Ishikawa (cell line): ENCODE measurements around the gene LARGE2.

Experiments used
- CEBPB ChIP-seq: IDR thresholded peaks from 2 replicates; pipeline ENCODE4 v1.6.1; 2012
- CREB1 ChIP-seq: IDR thresholded peaks from 2 replicates; pipeline ENCODE4 v1.6.1; 2012; ENCODE audit warnings: low read depth
- EGR1 ChIP-seq: IDR thresholded peaks from 2 replicates; pipeline ENCODE4 v1.6.1; 2012
- EP300 ChIP-seq: IDR thresholded peaks from 2 replicates; pipeline ENCODE4 v1.6.1; 2012; ENCODE audit warnings: borderline replicate concordance
- FOXM1 ChIP-seq: IDR thresholded peaks from 2 replicates; pipeline ENCODE4 v1.6.1; 2012; ENCODE audit warnings: low read depth, borderline replicate concordance
- MAX ChIP-seq: IDR thresholded peaks from 2 replicates; pipeline ENCODE4 v1.6.1; 2012
- NFIC ChIP-seq: IDR thresholded peaks from 2 replicates; pipeline ENCODE4 v1.6.1; 2012
- RAD21 ChIP-seq: IDR thresholded peaks from 2 replicates; pipeline ENCODE4 v1.6.1; 2012; ENCODE audit warnings: low read depth
- REST ChIP-seq: IDR thresholded peaks from 2 replicates; pipeline ENCODE4 v1.6.1; 2012; ENCODE audit warnings: low read depth, mild to moderate bottlenecking
- TAF1 ChIP-seq: IDR thresholded peaks from 2 replicates; pipeline ENCODE4 v1.6.1; 2012; ENCODE audit warnings: low read depth, mild to moderate bottlenecking
- TCF12 ChIP-seq: IDR thresholded peaks from 2 replicates; pipeline ENCODE4 v1.6.1; 2012; ENCODE audit warnings: low read depth
- TEAD4 ChIP-seq: IDR thresholded peaks from 2 replicates; pipeline ENCODE4 v1.6.1; 2012
- USF1 ChIP-seq: IDR thresholded peaks from 2 replicates; pipeline ENCODE4 v1.6.1; 2012
- YY1 ChIP-seq: IDR thresholded peaks from 2 replicates; pipeline ENCODE4 v1.6.1; 2012; ENCODE audit warnings: low read depth
- ZBTB7A ChIP-seq: IDR thresholded peaks from 2 replicates; pipeline ENCODE4 v1.6.1; 2012; ENCODE audit warnings: low read depth

The LARGE2 gene

GRCh38 chr11:45924036-45924915 is 1.8 kb downstream of the LARGE2 start:
- TF ChIP-seq REST (no peak), RAD21 (no peak), TEAD4 (no peak), ZBTB7A (no peak), YY1 (no peak), CREB1 (no peak), FOXM1 (no peak), MAX (no peak), USF1 (no peak), TAF1 (no peak), EP300 (no peak), TCF12 (no peak), NFIC (no peak), EGR1 (no peak), CEBPB (no peak)

GRCh38 chr11:45924927-45925326 is 2.5 kb downstream of the LARGE2 start:
- TF ChIP-seq ZBTB7A (no peak), USF1 (no peak), YY1 (no peak), NFIC (no peak), REST (peak; percentile 50; the same call in 1 of the 2 replicates), TAF1 (no peak), MAX (no peak), FOXM1 (no peak)

- TF ChIP-seq USF1 (no peak), YY1 (no peak), TEAD4 (no peak), TCF12 (no peak), ZBTB7A (no peak), EP300 (no peak), CREB1 (no peak), FOXM1 (no peak), MAX (no peak), REST (no peak), CEBPB (no peak), RAD21 (no peak), EGR1 (no peak), TAF1 (no peak), NFIC (no peak)
Measured at GRCh38 chr11:45925550-45925949, 3.1 kb downstream of the LARGE2 start.

GRCh38 chr11:45926001-45926401 is 3.5 kb downstream of the LARGE2 start:
- TF ChIP-seq YY1 (no peak), EGR1 (no peak), TCF12 (no peak), REST (no peak), USF1 (no peak), CREB1 (no peak), ZBTB7A (no peak), TAF1 (no peak), CEBPB (no peak)
